ENCODE results near the gene UTS2R.

The UTS2R gene

GRCh38 chr17:82382933-82383255 is 11.3 kb downstream of the UTS2R start:
- no peaks in the 10 kb centered on the region for H3K79me2 ChIP-seq (ENCODE audit: insufficient read depth, low read length)
- no peaks in the 10 kb centered on the region for H3K4me1 ChIP-seq (ENCODE audit: insufficient read depth, low read length, poor library complexity, severe bottlenecking)

DNA sequence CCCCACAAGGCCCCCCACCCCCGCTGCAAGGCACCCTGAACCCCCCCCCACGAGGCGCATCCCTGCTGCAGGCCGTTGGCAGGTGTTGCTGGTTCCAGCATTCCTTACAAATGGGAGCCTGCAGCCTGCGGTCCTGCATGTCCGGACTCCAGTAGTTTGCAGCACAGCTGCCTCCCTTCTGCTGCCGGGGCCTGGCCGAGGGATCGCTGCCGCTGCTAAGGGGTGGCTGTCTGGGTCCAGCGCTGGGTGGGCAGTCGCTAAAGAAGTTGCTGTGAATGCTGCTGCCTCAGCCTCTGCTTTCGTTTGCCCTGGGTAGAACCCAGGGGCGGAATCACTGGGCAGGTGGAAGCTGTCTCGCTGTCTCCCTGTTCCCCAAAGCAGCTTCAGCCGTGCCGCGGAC is 11.8 kb downstream of the UTS2R start:
- no peaks in the 10 kb centered on the region for H3K9me3 ChIP-seq (ENCODE audit: insufficient read depth, low read depth, low read length)
- H3K9ac ChIP-seq (ENCODE audit: low read depth, low read length, poor library complexity, severe bottlenecking): no peak overlapping the region
- no peaks in the 10 kb centered on the region for H3K9me2 ChIP-seq (replicated peaks; ENCODE audit: low read depth, low read length)
- H3K4me2 ChIP-seq (ENCODE audit: low read depth, low read length, poor library complexity, severe bottlenecking): no peak overlapping the region
- H3K4me1 ChIP-seq (ENCODE audit: insufficient read depth, low read length, poor library complexity, severe bottlenecking): no peaks in the 10 kb centered on the region
- H3F3A ChIP-seq (ENCODE audit: low read depth): no peaks in the 10 kb centered on the region
- H3K4me3 ChIP-seq (ENCODE audit: low read length, poor library complexity, severe bottlenecking): no peak overlapping the region
- no peaks in the 10 kb centered on the region for H3K27me3 ChIP-seq (ENCODE audit: insufficient read depth, low read length, poor library complexity, severe bottlenecking)
- H4K20me1 ChIP-seq (ENCODE audit: insufficient read depth, low read length, poor library complexity, severe bottlenecking): no peaks in the 10 kb centered on the region
- H3K79me2 ChIP-seq (ENCODE audit: insufficient read depth, low read length): no peaks in the 10 kb centered on the region
- TF ChIP-seq CTCF (conservative IDR thresholded peaks at IDR 0.05; ENCODE audit: low read length): no peak
- TF ChIP-seq EZH2phosphoT487 (IDR thresholded peaks at IDR 0.05; ENCODE audit: borderline replicate concordance): no peak
- no peaks in the 10 kb centered on the region for H3K36me3 ChIP-seq (ENCODE audit: insufficient read depth, low read length)
- no peak overlapping the region for H2AFZ ChIP-seq (ENCODE audit: low read length)

More at GRCh38 chr17:82382933-82383255, 11.3 kb downstream of the UTS2R start:
- Histone ChIP-seq H3K36me3 (ENCODE audit: insufficient read depth, low read length) (no peaks in the 10 kb centered on the region), H3K4me3 (ENCODE audit: low read length, poor library complexity, severe bottlenecking) (no peak overlapping the region), H4K20me1 (ENCODE audit: insufficient read depth, low read length, poor library complexity, severe bottlenecking) (no peaks in the 10 kb centered on the region), H3F3A (ENCODE audit: low read depth) (no peaks in the 10 kb centered on the region), H3K9ac (ENCODE audit: low read depth, low read length, poor library complexity, severe bottlenecking) (no peak overlapping the region), H3K9me3 (ENCODE audit: insufficient read depth, low read depth, low read length) (no peaks in the 10 kb centered on the region), H2AFZ (ENCODE audit: low read length) (no peak overlapping the region), H3K4me2 (ENCODE audit: low read depth, low read length, poor library complexity, severe bottlenecking) (no peak overlapping the region), H3K27me3 (ENCODE audit: insufficient read depth, low read length, poor library complexity, severe bottlenecking) (no peaks in the 10 kb centered on the region), H3K9me2 (replicated peaks; ENCODE audit: low read depth, low read length) (no peaks in the 10 kb centered on the region)
- TF ChIP-seq CTCF (conservative IDR thresholded peaks at IDR 0.05; ENCODE audit: low read length): no peak
- TF ChIP-seq EZH2phosphoT487 (IDR thresholded peaks at IDR 0.05; ENCODE audit: borderline replicate concordance): no peak

GRCh38 chr17:82384051-82384729 is 12.6 kb downstream of the UTS2R start:
- no peaks in the 10 kb centered on the region for H3K79me2 ChIP-seq (ENCODE audit: insufficient read depth, low read length)
- no peaks in the 10 kb centered on the region for H4K20me1 ChIP-seq (ENCODE audit: insufficient read depth, low read length, poor library complexity, severe bottlenecking)
- H3K9ac ChIP-seq (ENCODE audit: low read depth, low read length, poor library complexity, severe bottlenecking): no peak overlapping the region
- no peaks in the 10 kb centered on the region for H3K9me2 ChIP-seq (replicated peaks; ENCODE audit: low read depth, low read length)
- no peak overlapping the region for H3K4me2 ChIP-seq (ENCODE audit: low read depth, low read length, poor library complexity, severe bottlenecking)
- H3K36me3 ChIP-seq (ENCODE audit: insufficient read depth, low read length): no peaks in the 10 kb centered on the region
- TF ChIP-seq CTCF (conservative IDR thresholded peaks at IDR 0.05; ENCODE audit: low read length) (no peak), EZH2phosphoT487 (IDR thresholded peaks at IDR 0.05; ENCODE audit: borderline replicate concordance) (no peak)
- no peak overlapping the region for H3K4me3 ChIP-seq (ENCODE audit: low read length, poor library complexity, severe bottlenecking)
- no peaks in the 10 kb centered on the region for H3F3A ChIP-seq (ENCODE audit: low read depth)
- no peaks in the 10 kb centered on the region for H3K27me3 ChIP-seq (ENCODE audit: insufficient read depth, low read length, poor library complexity, severe bottlenecking)
- H2AFZ ChIP-seq (ENCODE audit: low read length): no peak overlapping the region
- no peaks in the 10 kb centered on the region for H3K9me3 ChIP-seq (ENCODE audit: insufficient read depth, low read depth, low read length)
- H3K4me1 ChIP-seq (ENCODE audit: insufficient read depth, low read length, poor library complexity, severe bottlenecking): no peaks in the 10 kb centered on the region

All from Loucy (cell line).